T-helper 1 cell treated with Interleukin-12 subunit alpha and Interleukin-12 subunit beta and Interleukin-4 antibody, amounts not matched to agents 30 μg/mL and 1 μg/mL, for 36 hours (primary cell): ENCODE results near the gene CLASP2.
"Not testable (repeated sequence)": the region's sequence is repeated elsewhere in the genome, so short reads cannot be mapped to it uniquely, and the experiment has no call there.

Experiments
- H3K27ac Mint-ChIP-seq: one replicate; pipeline ENCODE4 v1.8.0; 2021; ENCODE audit warnings: mild to moderate bottlenecking, mixed read lengths
- H3K27me3 Mint-ChIP-seq: one replicate; pipeline ENCODE4 v1.8.0; 2021; ENCODE audit warnings: low read depth, mixed read lengths
- H3K36me3 Mint-ChIP-seq: one replicate; pipeline ENCODE4 v1.8.0; 2021; ENCODE audit warnings: low read depth, mixed read lengths
- H3K4me1 Mint-ChIP-seq: one replicate; pipeline ENCODE4 v1.8.0; 2021; ENCODE audit warnings: low read depth, mixed read lengths
- H3K4me3 Mint-ChIP-seq: one replicate; pipeline ENCODE4 v1.8.0; 2021; ENCODE audit warnings: mild to moderate bottlenecking, moderate library complexity, mixed read lengths
- H3K9me3 Mint-ChIP-seq: one replicate; pipeline ENCODE4 v1.8.0; 2021; ENCODE audit warnings: mixed read lengths

Gene CLASP2

GRCh38 chr3:33453331-33453761 is 264.7 kb downstream of the CLASP2 start:
- Mint-ChIP-seq H3K9me3 (peaks cover 14% of the 10 kb centered on the region), H3K27ac (no peak overlapping the region), H3K4me3 (no peak overlapping the region), H3K36me3 (peaks cover 8% of the 10 kb centered on the region), H3K4me1 (peaks cover 2% of the 10 kb centered on the region), H3K27me3 (no peaks in the 10 kb centered on the region)

- not testable (repeated sequence) for H3K9me3 Mint-ChIP-seq, H3K4me3 Mint-ChIP-seq
Measured at GRCh38 chr3:33451994-33452393, 266.1 kb downstream of the CLASP2 start.

GRCh38 chr3:33447958-33448357 is 270.1 kb downstream of the CLASP2 start:
- Mint-ChIP-seq H3K27me3 (no peaks in the 10 kb centered on the region), H3K4me3 (no peak overlapping the region), H3K36me3 (peaks cover 3% of the 10 kb centered on the region), H3K9me3 (no peaks in the 10 kb centered on the region), H3K4me1 (peaks cover 16% of the 10 kb centered on the region), H3K27ac (no peak overlapping the region)

More at GRCh38 chr3:33451994-33452393, 266.1 kb downstream of the CLASP2 start:
- H3K27ac Mint-ChIP-seq, H3K36me3 Mint-ChIP-seq, H3K27me3 Mint-ChIP-seq: not testable (repeated sequence)
- peaks cover 11% of the 10 kb centered on the region for H3K4me1 Mint-ChIP-seq

- peak overlapping the region; percentile 76 for H3K4me3 Mint-ChIP-seq
- H3K27ac Mint-ChIP-seq, H3K27me3 Mint-ChIP-seq: not testable (repeated sequence)
Measured at GRCh38 chr3:33447256-33447625, 270.8 kb downstream of the CLASP2 start.

More at GRCh38 chr3:33447256-33447625, 270.8 kb downstream of the CLASP2 start:
- H3K36me3 Mint-ChIP-seq, H3K9me3 Mint-ChIP-seq: not testable (repeated sequence)
- peaks cover 16% of the 10 kb centered on the region for H3K4me1 Mint-ChIP-seq
